CD14-positive monocyte (primary cell): ENCODE measurements around the gene SETSIP. TPM values are rescaled to one million over a fixed set of nuclear protein-coding genes. Genes with fewer than 3 reads are reported as not detected.

ENCODE experiments used
- DNase-seq, 3 donors: peaks; one replicate each; pipeline ENCODE4 v3.0.0-alpha.2; 2011 to 2022
- H2AFZ ChIP-seq: 2 replicates; pipeline ENCODE4 v1.6.0; 2012; ENCODE audit warnings: mild to moderate bottlenecking, low read depth, low read length, inconsistent platforms; ENCODE audit not compliant: insufficient read depth, poor library complexity, severe bottlenecking
- H3K27ac ChIP-seq, 2 donors: 1 replicate in 1 of 2; 2 replicates in 1 of 2; pipeline ENCODE4 v1.5.1; 2012 to 2013; ENCODE audit warnings: low read length in 2 of 2, control low read depth in 1 of 2, inconsistent platforms in 1 of 2, low read depth in 1 of 2, mild to moderate bottlenecking in 1 of 2
- H3K27me3 ChIP-seq, 2 donors: one replicate each; pipeline versions ENCODE4 v1.6.0 to v1.6.1; 2011 to 2013; ENCODE audit warnings: low read length in 2 of 2; ENCODE audit not compliant: control insufficient read depth in 2 of 2, insufficient read depth in 2 of 2
- H3K36me3 ChIP-seq, 2 donors: replicated peaks in 1 of 2; 1 replicate in 1 of 2; 2 replicates in 1 of 2; pipeline versions ENCODE4 v1.5.1 to v1.6.1; 2012 to 2013; ENCODE audit warnings: low read length in 2 of 2, control low read depth in 1 of 2, inconsistent platforms in 1 of 2, mild to moderate bottlenecking in 1 of 2; ENCODE audit not compliant: insufficient read depth in 2 of 2, control insufficient read depth in 1 of 2
- H3K4me1 ChIP-seq, 2 donors: 1 replicate in 1 of 2; 2 replicates in 1 of 2; pipeline versions ENCODE4 v1.5.1 to v1.6.1; 2012 to 2013; ENCODE audit warnings: low read length in 2 of 2, control low read depth in 1 of 2, inconsistent platforms in 1 of 2, mild to moderate bottlenecking in 1 of 2, moderate library complexity in 1 of 2; ENCODE audit not compliant: insufficient read depth in 2 of 2, control insufficient read depth in 1 of 2
- H3K4me2 ChIP-seq: replicated peaks from 2 replicates; pipeline ENCODE3; 2012; ENCODE audit warnings: low read length, moderate library complexity, mild to moderate bottlenecking; ENCODE audit not compliant: poor library complexity, severe bottlenecking; ENCODE audit errors: extremely low read depth
- H3K4me3 ChIP-seq, 3 experiments: fragments of 200-600 bp in 1 of 3; sonication (generic) in 1 of 3; replicated peaks in 1 of 3; 1 replicate in 2 of 3; 2 replicates in 1 of 3; pipeline ENCODE4 v1.5.1; 2011 to 2013; ENCODE audit warnings: low read length in 3 of 3, mild to moderate bottlenecking in 3 of 3, control low read depth in 2 of 3, low read depth in 2 of 3, inconsistent platforms in 1 of 3, moderate library complexity in 1 of 3
- H3K79me2 ChIP-seq: 2 replicates; pipeline ENCODE4 v1.6.0; 2012; ENCODE audit warnings: mild to moderate bottlenecking, control low read depth, inconsistent platforms, low read length, moderate library complexity; ENCODE audit not compliant: insufficient read depth
- H3K9ac ChIP-seq: 2 replicates; pipeline ENCODE4 v1.6.0; 2017; ENCODE audit warnings: low read length, mild to moderate bottlenecking; ENCODE audit not compliant: insufficient read depth, poor library complexity, severe bottlenecking
- H3K9me3 ChIP-seq, 2 donors: replicated peaks in 1 of 2; 1 replicate in 1 of 2; 2 replicates in 1 of 2; pipeline versions ENCODE4 v1.5.1 to v1.6.1; 2012 to 2013; ENCODE audit warnings: low read length in 2 of 2, control low read depth in 1 of 2; ENCODE audit not compliant: control insufficient read depth in 1 of 2, insufficient read depth in 1 of 2
- H4K20me1 ChIP-seq: 2 replicates; pipeline ENCODE4 v1.6.0; 2012; ENCODE audit warnings: mild to moderate bottlenecking, low read length, control low read depth, moderate library complexity; ENCODE audit not compliant: insufficient read depth
- H3K27ac Mint-ChIP-seq, 7 donors: one replicate each; pipeline ENCODE4 v1.8.0; 2020; ENCODE audit warnings: mild to moderate bottlenecking in 7 of 7, mixed read lengths in 7 of 7, moderate library complexity in 6 of 7, inconsistent platforms in 2 of 7
- H3K27me3 Mint-ChIP-seq, 3 donors: one replicate each; pipeline ENCODE4 v1.8.0; 2021 to 2022; ENCODE audit warnings: low read depth in 3 of 3, mild to moderate bottlenecking in 3 of 3, mixed read lengths in 3 of 3, moderate library complexity in 3 of 3, inconsistent platforms in 1 of 3
- H3K36me3 Mint-ChIP-seq, 2 donors: one replicate each; pipeline ENCODE4 v1.8.0; 2020; ENCODE audit warnings: mixed read lengths in 2 of 2, inconsistent platforms in 1 of 2, mild to moderate bottlenecking in 1 of 2
- H3K4me1 Mint-ChIP-seq: one replicate; pipeline ENCODE4 v1.8.0; 2020; ENCODE audit warnings: mild to moderate bottlenecking, mixed read lengths
- H3K4me3 Mint-ChIP-seq, 2 donors: one replicate each; pipeline ENCODE4 v1.8.0; 2020; ENCODE audit warnings: mild to moderate bottlenecking in 2 of 2, mixed read lengths in 2 of 2, moderate library complexity in 1 of 2
- H3K9me3 Mint-ChIP-seq, 7 donors: one replicate each; pipeline ENCODE4 v1.8.0; 2020 to 2022; ENCODE audit warnings: mixed read lengths in 7 of 7, mild to moderate bottlenecking in 6 of 7, moderate library complexity in 6 of 7, inconsistent platforms in 2 of 7
- CTCF ChIP-seq: fragments of 200-600 bp; IDR thresholded peaks from one replicate; pipeline ENCODE4 v1.8.0; 2022; ENCODE audit warnings: antibody characterized with exemption, mild to moderate bottlenecking
- WGBS: methylation state at CpG from one replicate; pipeline ENCODE4 v1.1.5; 2013; ENCODE audit warnings: missing lambda C conversion rate; ENCODE audit not compliant: insufficient coverage; 5-methylcytosine and 5-hydroxymethylcytosine counted together
- intact Hi-C, 2 donors: fragments of 100-400 bp; cut with micrococcal nuclease; formaldehyde crosslinking; loops; one replicate each; pipeline versions ENCODE4 v1.15.0 to v1.15.1; 2023
- polyA plus RNA-seq, 3 donors: library from polyadenylated mRNA; depleted of rRNA in 1 of 3; unstranded in 2 of 3; stranded (reverse) in 1 of 3; fragments of 300-500 nt in 2 of 3; fragments of >200 nt in 1 of 3; fragmentation: Illumina TruSeq in 2 of 3; gene quantifications; 1 replicate in 2 of 3; 2 replicates in 1 of 3; pipeline ENCODE4 v1.2.3, GENCODE V29; 2012 to 2021

Gene SETSIP
- polyA plus RNA-seq, 3 donors = not detected

GRCh38 chr1:92081031-92081430 lies 5.8 kb upstream of the SETSIP start:
- Mint-ChIP-seq H3K9me3 (peaks cover 11 to 24% (median 19%) of the 10 kb centered on the region in 7 donors), H3K4me1 (peaks cover 10% of the 10 kb centered on the region), H3K4me3 (peak overlapping the region; percentile 99 to 100), H3K27me3 (peaks cover 0 to 2% (median 2%) of the 10 kb centered on the region in 3 donors), H3K36me3 (peaks cover 5 to 11% of the 10 kb centered on the region in 2 donors), H3K27ac (peak overlapping the region in 2 of 7 donors; percentile 86 to 94)
- H2AFZ ChIP-seq = peak overlapping the region; percentile 96
- DNase-seq = no peak
- no peaks in the 10 kb centered on the region for H3K27me3 ChIP-seq
- H3K4me3 ChIP-seq = peak overlapping the region; percentile 57 to 87 (median 66)
- H3K4me2 ChIP-seq = peak overlapping the region; percentile 75
- peak overlapping the region in 1 of 2 donors; percentile 78 for H3K27ac ChIP-seq
- no peaks in the 10 kb centered on the region for H3K79me2 ChIP-seq
- intact Hi-C loops = loop anchor here in 1 of 2 donors (10.0 kb wide), 1 partner anchor 214 kb away; the partner anchor contains the start of genes GLMN and RPAP2
- H3K9ac ChIP-seq = peak overlapping the region; percentile 72
- peaks cover 11 to 16% of the 10 kb centered on the region in 2 donors for H3K9me3 ChIP-seq
- 83% methylated on average over 1 of the region's 4 CpGs for WGBS
- H3K4me1 ChIP-seq = peaks cover 8 to 10% of the 10 kb centered on the region in 2 donors
- TF ChIP-seq CTCF = no peak
- H4K20me1 ChIP-seq = no peaks in the 10 kb centered on the region
- H3K36me3 ChIP-seq = no peaks in the 10 kb centered on the region

- H3K79me2 ChIP-seq = no peaks in the 10 kb centered on the region
- Mint-ChIP-seq H3K36me3 (peaks cover 5% of the 10 kb centered on the region in 2 donors), H3K9me3 (peaks cover 4 to 17% (median 12%) of the 10 kb centered on the region in 7 donors), H3K4me1 (peaks cover 10% of the 10 kb centered on the region), H3K4me3 (peak within 1 kb of the TSS; percentile 99 to 100), H3K27me3 (peaks cover 0 to 2% (median 2%) of the 10 kb centered on the region in 3 donors), H3K27ac (peak within 1 kb of the TSS; percentile 82 to 95 (median 92))
- intact Hi-C loops = loop anchor here in 1 of 2 donors (10.0 kb wide), 1 partner anchor 214 kb away; the partner anchor contains the start of genes GLMN and RPAP2
- no peaks in the 10 kb centered on the region for H3K36me3 ChIP-seq
- peaks cover 8 to 10% of the 10 kb centered on the region in 2 donors for H3K4me1 ChIP-seq
- no peaks in the 10 kb centered on the region for H3K27me3 ChIP-seq
- peak; percentile 73 to 78 (median 74) for DNase-seq
- TF ChIP-seq CTCF = peak; percentile 17
- H4K20me1 ChIP-seq = no peaks in the 10 kb centered on the region
- H3K4me3 ChIP-seq = peak within 1 kb of the TSS; percentile 57 to 87 (median 66)
- H2AFZ ChIP-seq = peak within 1 kb of the TSS; percentile 96
- H3K9me3 ChIP-seq = peaks cover 4 to 10% of the 10 kb centered on the region in 2 donors
- peak within 1 kb of the TSS; percentile 72 for H3K9ac ChIP-seq
- under 1% methylated on average over 49 of the region's 55 CpGs for WGBS
- peak within 1 kb of the TSS; percentile 75 for H3K4me2 ChIP-seq
- H3K27ac ChIP-seq = peak within 1 kb of the TSS; percentile 21 to 78
Measured at GRCh38 chr1:92080128-92080985, 5.1 kb upstream of the SETSIP start, which contains the start of gene BTBD8. TSS of gene BTBD8 (plus strand) at chr1:92080345. CDS start at chr1:92080572, 227 bp downstream.
